H1 (cell line): ENCODE data around the gene SREK1IP1. TPM values are rescaled to one million over a fixed set of nuclear protein-coding genes. Genes with fewer than 3 reads are reported as not detected.

ENCODE experiments used
- CTCF ChIA-PET: fragments of 300-600 bp; sonication (Branson Sonifier 250); formaldehyde crosslinking; loops from one replicate; lab custom pipeline; 2021; ENCODE audit not compliant: partially characterized antibody; lab: Charles Lee
- POLR2A ChIA-PET: fragments of 300-600 bp; sonication (Branson Sonifier 250); formaldehyde crosslinking; loops from one replicate; lab custom pipeline; 2021; ENCODE audit warnings: inconsistent platforms; ENCODE audit not compliant: partially characterized antibody; lab: Charles Lee
- DNase-seq, 2 experiments: peaks; one replicate each; pipeline versions ENCODE4 v3.0.0 to v3.0.0-alpha.2; 2010 to 2022; ENCODE audit warnings: low spot score in 2 of 2, low read depth in 1 of 2, mixed read lengths in 1 of 2
- FAIRE-seq: peaks from 2 replicates; lab custom pipeline; 2011; peaks lifted over from hg19 to GRCh38; lab: Jason Lieb, UNC
- H2AFZ ChIP-seq: 2 replicates; pipeline ENCODE4 v1.8.1; 2012; ENCODE audit warnings: low read length, inconsistent platforms
- H2AK5ac ChIP-seq: 2 replicates; pipeline ENCODE4 v1.6.1; 2013; ENCODE audit warnings: low read depth, low read length
- H2BK120ac ChIP-seq: replicated peaks from 2 replicates; pipeline ENCODE3; 2013; ENCODE audit warnings: low read depth, low read length, inconsistent platforms
- H2BK12ac ChIP-seq: 2 replicates; pipeline ENCODE4 v1.6.1; 2013; ENCODE audit warnings: low read depth, low read length
- H2BK15ac ChIP-seq: 2 replicates; pipeline ENCODE4 v1.6.1; 2013; ENCODE audit warnings: low read length
- H2BK20ac ChIP-seq: 2 replicates; pipeline ENCODE4 v1.6.1; 2013; ENCODE audit warnings: low read length
- H2BK5ac ChIP-seq: 2 replicates; pipeline ENCODE4 v1.6.1; 2013; ENCODE audit warnings: low read depth, low read length
- H3K14ac ChIP-seq: 2 replicates; pipeline ENCODE4 v1.6.1; 2013; ENCODE audit warnings: inconsistent platforms; ENCODE audit not compliant: insufficient read length
- H3K18ac ChIP-seq: 2 replicates; pipeline ENCODE4 v1.6.1; 2013; ENCODE audit warnings: low read length; ENCODE audit errors: extremely low read depth
- H3K23ac ChIP-seq: 2 replicates; pipeline ENCODE4 v1.6.1; 2013; ENCODE audit warnings: inconsistent platforms; ENCODE audit not compliant: insufficient read length
- H3K23me2 ChIP-seq: 2 replicates; pipeline ENCODE4 v1.6.1; 2013; ENCODE audit warnings: low read depth, low read length
- H3K27ac ChIP-seq: 2 replicates; pipeline ENCODE4 v1.6.1; 2011; ENCODE audit warnings: low read depth, low read length, inconsistent platforms
- H3K27me3 ChIP-seq, 4 experiments: replicated peaks in 1 of 4; 1 replicate in 1 of 4; 2 replicates in 3 of 4; pipeline versions ENCODE4 v1.6.1 to v1.8.1; 2011 to 2013; ENCODE audit warnings: low read length in 3 of 4, mild to moderate bottlenecking in 3 of 4, inconsistent platforms in 2 of 4, mixed read lengths in 2 of 4, moderate library complexity in 1 of 4; ENCODE audit not compliant: control insufficient read depth in 3 of 4, insufficient read depth in 3 of 4; ENCODE audit errors: extremely low read depth in 1 of 4
- H3K36me3 ChIP-seq, 4 experiments: 2 replicates each; pipeline versions ENCODE4 v1.6.1 to v1.8.1; 2011 to 2013; ENCODE audit warnings: mild to moderate bottlenecking in 4 of 4, low read length in 3 of 4, moderate library complexity in 2 of 4, control low read depth in 1 of 4, inconsistent platforms in 1 of 4; ENCODE audit not compliant: insufficient read depth in 4 of 4, control insufficient read depth in 2 of 4
- H3K4ac ChIP-seq: replicated peaks from 2 replicates; pipeline ENCODE3; 2013; ENCODE audit warnings: low read length, low read depth, mixed read lengths, inconsistent platforms; ENCODE audit not compliant: insufficient read length
- H3K4me1 ChIP-seq, 4 experiments: replicated peaks in 1 of 4; 1 replicate in 1 of 4; 2 replicates in 3 of 4; pipeline versions ENCODE4 v1.6.1 to v1.8.1; 2011 to 2013; ENCODE audit warnings: low read length in 3 of 4, inconsistent platforms in 2 of 4, mixed read lengths in 1 of 4; ENCODE audit not compliant: insufficient read depth in 4 of 4, control insufficient read depth in 3 of 4
- H3K4me2 ChIP-seq, 2 experiments: 2 replicates each; pipeline versions ENCODE4 v1.6.1 to v1.8.1; 2011 to 2013; ENCODE audit warnings: low read depth in 2 of 2, low read length in 2 of 2, control low read depth in 1 of 2, inconsistent platforms in 1 of 2, mild to moderate bottlenecking in 1 of 2; ENCODE audit not compliant: insufficient read depth in 1 of 2
- H3K4me3 ChIP-seq, 4 experiments: fragments of 200-600, 300-600 bp in 1 of 4; sonication (generic), shearing (Covaris generic), sonication (Bioruptor Twin) in 1 of 4; 2 replicates each; pipeline versions ENCODE4 v1.5.1 to v1.8.1; 2011 to 2016; ENCODE audit warnings: low read length in 4 of 4, low read depth in 3 of 4, control low read depth in 2 of 4, inconsistent platforms in 2 of 4, mild to moderate bottlenecking in 2 of 4, mixed read lengths in 1 of 4, moderate library complexity in 1 of 4; ENCODE audit not compliant: insufficient read depth in 2 of 4; ENCODE audit errors: extremely low read depth in 1 of 4
- H3K56ac ChIP-seq: replicated peaks from 2 replicates; pipeline ENCODE3; 2013; ENCODE audit warnings: low read depth, mild to moderate bottlenecking, mixed read lengths, low read length, inconsistent platforms; ENCODE audit not compliant: insufficient read length
- H3K79me1 ChIP-seq: 2 replicates; pipeline ENCODE4 v1.6.1; 2013; ENCODE audit warnings: low read depth, low read length, control low read depth
- H3K79me2 ChIP-seq, 2 experiments: 2 replicates each; pipeline versions ENCODE4 v1.6.1 to v1.8.1; 2012 to 2013; ENCODE audit warnings: low read length in 2 of 2, mild to moderate bottlenecking in 2 of 2, inconsistent platforms in 1 of 2; ENCODE audit not compliant: insufficient read depth in 2 of 2, control insufficient read depth in 1 of 2
- H3K9ac ChIP-seq, 4 experiments: replicated peaks in 1 of 4; 1 replicate in 1 of 4; 2 replicates in 3 of 4; pipeline versions ENCODE4 v1.6.1 to v1.8.1; 2011 to 2013; ENCODE audit warnings: low read depth in 3 of 4, low read length in 3 of 4, control low read depth in 2 of 4, mild to moderate bottlenecking in 2 of 4, moderate library complexity in 2 of 4, inconsistent platforms in 1 of 4; ENCODE audit errors: extremely low read depth in 1 of 4
- H3K9me3 ChIP-seq, 2 experiments: 2 replicates each; pipeline versions ENCODE4 v1.6.1 to v1.8.1; 2012 to 2013; ENCODE audit warnings: mild to moderate bottlenecking in 2 of 2, moderate library complexity in 2 of 2, control low read depth in 1 of 2, inconsistent platforms in 1 of 2, low read depth in 1 of 2, low read length in 1 of 2, mixed read lengths in 1 of 2; ENCODE audit not compliant: insufficient read depth in 2 of 2
- H4K20me1 ChIP-seq, 2 experiments: replicated peaks in 1 of 2; 2 replicates each; pipeline versions ENCODE3 to v1.8.1; 2011 to 2013; ENCODE audit warnings: inconsistent platforms in 2 of 2, low read length in 2 of 2, mild to moderate bottlenecking in 1 of 2; ENCODE audit not compliant: insufficient read depth in 2 of 2, control insufficient read depth in 1 of 2
- H4K5ac ChIP-seq: 2 replicates; pipeline ENCODE4 v1.6.1; 2013; ENCODE audit warnings: low read length, low read depth, mixed read lengths, inconsistent platforms; ENCODE audit not compliant: insufficient read length
- H4K8ac ChIP-seq: 2 replicates; pipeline ENCODE4 v1.8.0; 2013; ENCODE audit warnings: mild to moderate bottlenecking, moderate library complexity, low read length, inconsistent platforms; ENCODE audit not compliant: insufficient read depth; ENCODE audit errors: extremely low read depth
- H4K91ac ChIP-seq: replicated peaks from 2 replicates; pipeline ENCODE3; 2013; ENCODE audit warnings: low read length, mixed read lengths, inconsistent platforms; ENCODE audit not compliant: insufficient read length
- ATF3 ChIP-seq: IDR thresholded peaks from 2 replicates; pipeline ENCODE4 v1.6.1; 2011; ENCODE audit warnings: low read depth, mild to moderate bottlenecking, low read length; ENCODE audit not compliant: insufficient read depth
- CBX8 ChIP-seq: fragments of 300-800, 300-1000 bp; sonication (generic); IDR thresholded peaks from 2 replicates; pipeline ENCODE4 v1.7.1; 2016; ENCODE audit warnings: low read depth, low read length, borderline replicate concordance
- CTBP2 ChIP-seq: IDR thresholded peaks from 2 replicates; pipeline ENCODE4 v1.7.0; 2011; ENCODE audit warnings: borderline replicate concordance, mild to moderate bottlenecking, moderate library complexity, mixed read lengths, low read length; ENCODE audit not compliant: insufficient read depth, insufficient read length
- RAD21 ChIP-seq, 2 experiments: IDR thresholded peaks in 1 of 2; conservative IDR thresholded peaks in 1 of 2; 2 replicates each; pipeline ENCODE4 v1.6.1; 2011; ENCODE audit warnings: low read depth in 2 of 2, low read length in 2 of 2, improper control_type of control experiment in 1 of 2, inconsistent platforms in 1 of 2, mild to moderate bottlenecking in 1 of 2, moderate library complexity in 1 of 2
- RBBP5 ChIP-seq: IDR thresholded peaks from 2 replicates; pipeline ENCODE4 v1.7.1; 2012; ENCODE audit warnings: low read depth, mild to moderate bottlenecking, inconsistent platforms, low read length, moderate library complexity, borderline replicate concordance
- WGBS, 2 experiments: shearing (Covaris generic) in 1 of 2; methylation state at CpG; one replicate each; pipeline versions ENCODE4 v1.1.6 to v1.1.7; 2013 to 2015; ENCODE audit warnings: low lambda C conversion rate in 2 of 2, mixed read lengths in 2 of 2, inconsistent platforms in 1 of 2, low coverage in 1 of 2, missing lambda C conversion rate in 1 of 2; ENCODE audit not compliant: insufficient replicate concordance in 2 of 2, insufficient coverage in 1 of 2, insufficient read length in 1 of 2; ENCODE audit errors: extremely low coverage in 1 of 2, missing lambda C conversion rate in 1 of 2; 5-methylcytosine and 5-hydroxymethylcytosine counted together
- polyA plus RNA-seq, 7 experiments: library from polyadenylated mRNA; depleted of rRNA in 3 of 7; stranded (reverse) in 5 of 7; unstranded in 2 of 7; fragments of >200 nt in 5 of 7; fragments of 200-250 nt in 2 of 7; gene quantifications; 1 replicate in 5 of 7; 2 replicates in 1 of 7; 4 replicates in 1 of 7; pipeline versions ENCODE4 v1.2.1 to v1.2.3, GENCODE V29; 2011 to 2013; ENCODE audit warnings: missing spikeins in 2 of 7, mixed read lengths in 2 of 7
- total RNA-seq: library from RNA; stranded (reverse); fragmentation: NEBNext Ultra II Directional; extraction: Animal tissue kit (Norgen Biotek cat#: 25700); gene quantifications from 2 replicates; pipeline ENCODE4 v1.2.1, GENCODE V29; 2021
- TF ChIP-seq, protein P1 (sequence below), 3 experiments: IDR thresholded peaks; 1 replicate in 2 of 3; 2 replicates in 1 of 3; pipeline versions ENCODE4 v1.5.1 to v1.6.1; 2011; ENCODE audit warnings: low read length in 3 of 3, mild to moderate bottlenecking in 3 of 3, inconsistent platforms in 2 of 3, low read depth in 1 of 3, moderate library complexity in 1 of 3; ENCODE audit not compliant: insufficient read depth in 1 of 3; ENCODE audit errors: control extremely low read depth in 1 of 3

Gene SREK1IP1
- total and polyA plus RNA-seq, 2 of the 8 experiments (the other 6 are each of a cell fraction or from before 2014, with no cell fraction given) = 6.2 to 39.0 TPM

GRCh38 chr5:64811050-64811640 lies 42.7 kb upstream of the SREK1IP1 start:
- Histone ChIP-seq H3K14ac (no peak overlapping the region), H3K23me2 (no peaks in the 10 kb centered on the region), H3K4ac (no peak overlapping the region), H3K23ac (no peak overlapping the region), H4K20me1 (no peaks in the 10 kb centered on the region), H3K27me3 (no peaks in the 10 kb centered on the region), H3K79me2 (no peaks in the 10 kb centered on the region)
- TF ChIP-seq RAD21 (IDR thresholded peaks at IDR 0.05 in 1 of 2, conservative IDR thresholded peaks at IDR 0.05 in 1 of 2; ENCODE audit: low read depth in 2 of 2, low read length in 2 of 2) = peak; percentile 82 to 85
- no peak for TF ChIP-seq ATF3
- no peak for TF ChIP-seq CTBP2
- no peak for TF ChIP-seq CBX8
- TF ChIP-seq, protein P1, sequence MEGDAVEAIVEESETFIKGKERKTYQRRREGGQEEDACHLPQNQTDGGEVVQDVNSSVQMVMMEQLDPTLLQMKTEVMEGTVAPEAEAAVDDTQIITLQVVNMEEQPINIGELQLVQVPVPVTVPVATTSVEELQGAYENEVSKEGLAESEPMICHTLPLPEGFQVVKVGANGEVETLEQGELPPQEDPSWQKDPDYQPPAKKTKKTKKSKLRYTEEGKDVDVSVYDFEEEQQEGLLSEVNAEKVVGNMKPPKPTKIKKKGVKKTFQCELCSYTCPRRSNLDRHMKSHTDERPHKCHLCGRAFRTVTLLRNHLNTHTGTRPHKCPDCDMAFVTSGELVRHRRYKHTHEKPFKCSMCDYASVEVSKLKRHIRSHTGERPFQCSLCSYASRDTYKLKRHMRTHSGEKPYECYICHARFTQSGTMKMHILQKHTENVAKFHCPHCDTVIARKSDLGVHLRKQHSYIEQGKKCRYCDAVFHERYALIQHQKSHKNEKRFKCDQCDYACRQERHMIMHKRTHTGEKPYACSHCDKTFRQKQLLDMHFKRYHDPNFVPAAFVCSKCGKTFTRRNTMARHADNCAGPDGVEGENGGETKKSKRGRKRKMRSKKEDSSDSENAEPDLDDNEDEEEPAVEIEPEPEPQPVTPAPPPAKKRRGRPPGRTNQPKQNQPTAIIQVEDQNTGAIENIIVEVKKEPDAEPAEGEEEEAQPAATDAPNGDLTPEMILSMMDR (IDR thresholded peaks at IDR 0.05; ENCODE audit: control extremely low read depth in 1 of 3, insufficient read depth in 1 of 3, low read depth in 1 of 3, low read length in 3 of 3) = peak in 2 of 3 experiments; percentile 45 to 59; a peak in 2 of 4 replicates
- TF ChIP-seq RBBP5 = no peak
- TF ChIP-seq, all 59 proteins: peak for 2
- H4K8ac ChIP-seq = no peak overlapping the region
- H3K4me3 ChIP-seq = no peak overlapping the region
- no peak overlapping the region for H3K56ac ChIP-seq
- DNase-seq (no peak), FAIRE-seq (peak; percentile 76)
- no peak overlapping the region for H3K18ac ChIP-seq
- H3K9ac ChIP-seq = no peak overlapping the region
- no peaks in the 10 kb centered on the region for H3K4me1 ChIP-seq
- H2AK5ac ChIP-seq = no peak overlapping the region
- H3K9me3 ChIP-seq = no peaks in the 10 kb centered on the region
- no peak overlapping the region for H2BK15ac ChIP-seq
- no peak overlapping the region for H2BK12ac ChIP-seq
- H2BK20ac ChIP-seq = no peak overlapping the region
- no peak overlapping the region for H2BK5ac ChIP-seq
- H2AFZ ChIP-seq = no peak overlapping the region
- WGBS, 2 experiments = 89% methylated on average over 1 of the region's 1 CpG; no CpG with 5 or more reads in 1 of the 2 experiments
- ChIA-PET POLR2A (no interaction called here), CTCF (interaction anchor here (0.6 to 1.7 kb wide), 21 partner anchors 8 to 675 kb away, joined by 3 to 13 read pairs (median 3); no protein-coding TSS in a partner anchor)
- no peak overlapping the region for H4K5ac ChIP-seq
- H2BK120ac ChIP-seq = no peak overlapping the region
- no peak overlapping the region for H3K27ac ChIP-seq
- H3K4me2 ChIP-seq = no peak overlapping the region
- H3K79me1 ChIP-seq = no peaks in the 10 kb centered on the region
- no peak overlapping the region for H4K91ac ChIP-seq
- H3K36me3 ChIP-seq = peaks cover 0 to 4% (median 0%) of the 10 kb centered on the region in 4 experiments; a peak in 2 of 8 replicates
